ENCODE results near the gene FUT2.

- TF ChIP-seq CTCF (optimal IDR thresholded peaks at IDR 0.05 in 1 of 3, IDR thresholded peaks at IDR 0.05 in 1 of 3, conservative IDR thresholded peaks at IDR 0.05 in 1 of 3; ENCODE audit: extremely low read depth in 1 of 3, insufficient read depth in 2 of 3, low read length in 3 of 3) (no peak), EZH2 (IDR thresholded peaks at IDR 0.05; ENCODE audit: low read length) (no peak)
Measured at GRCh38 chr19:48674216-48674809, 21.5 kb upstream of the FUT2 start.

Measured in keratinocyte (primary cell).